NOMO-1 (cell line): Measurements from ENCODE around the gene RAPGEF4.
"Not testable (repeated sequence)": the region's sequence is repeated elsewhere in the genome, so short reads cannot be mapped to it uniquely, and the experiment has no call there.

Experiments used
- DNase-seq, 2 experiments: peaks; one replicate each; lab custom pipeline; 2025; ENCODE audit not compliant: unreplicated experiment in 2 of 2; lab: John Stamatoyannopoulos, UW

Gene RAPGEF4

DNA sequence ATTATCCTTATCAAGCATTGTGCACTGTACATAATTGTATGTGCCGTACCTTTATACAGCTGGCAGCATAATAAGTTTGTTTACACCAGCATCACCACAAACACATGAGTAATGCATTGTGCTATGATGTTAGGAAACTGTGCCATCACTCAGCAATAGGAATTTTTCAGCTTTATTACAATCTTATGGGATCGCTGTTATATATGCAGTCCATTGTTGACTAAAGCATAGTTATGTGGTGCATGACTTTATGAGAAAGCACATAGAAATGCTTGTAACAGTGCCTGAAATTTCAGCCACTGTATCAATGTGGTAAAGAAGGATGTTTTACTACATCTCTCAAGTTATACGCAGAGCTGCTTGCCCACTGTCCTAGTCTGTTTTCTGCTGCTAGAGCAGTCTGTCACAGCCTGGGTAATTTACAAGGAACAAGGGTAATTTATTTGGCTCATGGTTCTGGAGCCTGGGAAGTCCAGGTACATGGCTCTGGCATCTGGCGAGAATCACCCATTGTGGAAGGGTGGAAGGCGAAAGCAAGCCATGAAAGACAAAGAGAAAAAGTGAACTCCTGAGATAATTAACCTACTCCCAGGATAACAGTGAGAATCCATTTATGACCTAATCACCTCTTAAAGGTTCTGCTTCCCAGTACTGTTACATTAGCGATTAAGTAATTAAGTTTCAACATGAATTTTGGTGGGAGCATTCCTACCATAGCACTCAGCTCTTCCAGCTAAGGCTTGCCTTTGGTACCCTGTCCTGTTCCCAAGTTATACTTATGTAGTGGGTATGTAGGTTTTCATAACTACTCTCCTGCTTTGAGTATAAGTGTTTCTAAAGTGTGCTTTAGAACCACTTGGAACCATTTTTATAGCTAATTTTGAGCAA is 344.6 kb downstream of the RAPGEF4 start:
- no peak for DNase-seq

DNA sequence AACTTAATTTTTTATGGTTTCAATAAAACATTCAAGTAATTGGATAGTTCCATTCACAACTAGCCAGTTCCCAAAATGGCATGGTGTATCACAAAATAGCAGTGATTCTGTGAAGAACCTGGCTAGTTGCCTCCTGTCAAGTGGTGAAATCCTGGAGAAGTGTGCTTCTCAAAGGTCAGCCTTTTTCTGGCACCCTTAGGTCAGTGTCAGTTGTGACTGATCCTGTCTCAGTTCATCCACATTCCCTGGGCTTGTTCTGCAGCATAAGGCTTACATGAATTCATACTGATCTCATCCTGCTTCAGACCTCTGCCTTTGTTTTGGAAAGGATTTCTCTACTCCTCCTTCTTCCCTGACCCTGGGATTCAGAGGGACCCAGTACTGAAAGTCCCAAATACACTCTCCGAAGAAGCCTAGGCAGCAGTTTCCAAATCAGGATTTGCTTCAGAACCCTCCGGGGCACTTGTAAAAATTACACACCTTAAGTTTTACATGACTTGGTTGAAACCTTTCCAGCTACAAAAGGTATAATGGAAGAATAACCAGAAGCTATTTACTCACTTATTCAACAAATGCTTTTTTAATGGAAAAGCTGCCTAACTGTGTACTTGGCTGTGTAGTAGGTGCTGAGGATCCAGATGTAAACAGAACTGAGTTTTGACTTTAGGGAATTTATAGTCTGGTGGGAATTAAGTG is 351.0 kb downstream of the RAPGEF4 start:
- DNase-seq: no peak

DNA sequence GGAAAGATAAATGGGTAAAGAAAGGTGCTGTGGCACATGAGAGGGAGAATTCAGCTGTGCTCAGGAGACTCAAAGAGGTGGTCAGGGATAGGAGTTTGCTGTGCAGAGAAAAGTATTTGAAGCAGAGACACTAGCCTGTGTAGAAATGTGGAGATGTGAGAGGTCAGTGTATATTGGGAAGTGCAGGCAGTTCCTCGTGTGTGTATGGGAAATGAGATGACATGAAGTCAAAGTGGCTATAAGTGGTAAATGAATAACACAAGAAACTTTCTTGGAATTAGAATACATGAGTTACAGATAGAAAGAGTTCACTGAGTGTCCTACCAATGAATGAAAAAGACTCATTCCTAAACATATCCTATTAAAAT is 351.6 kb downstream of the RAPGEF4 start:
- no peak for DNase-seq

DNA sequence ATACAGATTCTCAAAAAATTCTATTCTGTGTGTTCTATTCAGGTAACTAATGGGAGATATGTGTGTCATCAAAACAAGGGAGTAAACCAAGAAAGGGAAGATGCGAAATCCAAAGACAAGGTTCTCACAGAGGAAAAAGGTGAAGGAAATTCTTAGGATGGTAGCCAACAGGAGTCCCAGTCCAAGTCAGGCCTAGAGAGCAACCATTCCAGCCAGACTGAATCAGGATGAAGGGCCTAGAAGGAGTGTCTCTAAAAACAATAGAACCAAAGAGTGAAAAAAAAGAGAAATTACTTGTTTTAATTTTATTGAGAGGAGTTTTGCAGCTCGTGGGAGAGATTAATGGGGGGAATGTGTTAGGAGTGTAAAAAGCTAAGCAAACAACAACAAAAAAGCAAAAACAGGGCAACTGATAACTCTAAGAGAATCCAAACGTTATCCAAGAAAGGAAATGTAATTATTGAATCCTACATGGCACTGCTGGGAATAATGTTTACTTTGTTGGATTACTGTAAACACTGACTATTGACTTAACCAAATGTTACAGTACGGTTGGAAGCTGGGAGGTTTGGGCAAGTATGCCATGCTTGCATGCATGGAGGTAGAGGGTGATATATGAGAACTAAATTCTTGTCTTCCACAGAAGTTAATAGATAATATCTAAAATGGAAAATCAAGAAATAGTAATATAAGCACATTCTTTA is 352.3 kb downstream of the RAPGEF4 start:
- DNase-seq: no peak

DNA sequence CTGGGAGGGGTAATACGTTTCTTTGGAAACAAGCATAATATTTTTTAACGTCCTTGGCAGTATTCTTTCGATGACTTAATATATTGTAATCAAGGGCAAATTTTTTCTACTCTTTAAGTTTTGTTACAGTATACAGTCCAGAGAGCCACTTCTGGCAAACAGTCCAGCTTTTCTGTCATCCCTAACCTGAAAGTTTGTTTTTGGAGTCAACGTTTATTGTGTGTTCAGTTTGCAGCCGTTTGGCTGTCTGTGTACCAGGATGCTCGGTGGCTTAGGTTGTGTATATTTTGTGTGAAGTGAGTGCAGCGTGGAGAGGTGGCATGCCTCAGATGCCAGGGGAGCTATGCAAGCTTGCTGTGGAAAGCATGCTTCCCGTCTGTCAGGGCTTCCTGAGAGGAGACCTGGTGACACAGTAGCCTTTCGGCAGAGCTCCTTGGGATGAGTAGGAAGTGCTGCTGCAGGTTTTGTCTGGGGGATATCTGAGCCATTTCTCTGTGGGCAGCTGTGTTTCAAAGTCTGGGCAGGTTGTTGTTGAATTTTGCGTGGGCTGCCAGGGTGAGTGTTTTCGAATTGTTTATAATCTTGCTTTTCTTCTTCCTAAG is 354.7 kb downstream of the RAPGEF4 start:
- DNase-seq: no peak

DNA sequence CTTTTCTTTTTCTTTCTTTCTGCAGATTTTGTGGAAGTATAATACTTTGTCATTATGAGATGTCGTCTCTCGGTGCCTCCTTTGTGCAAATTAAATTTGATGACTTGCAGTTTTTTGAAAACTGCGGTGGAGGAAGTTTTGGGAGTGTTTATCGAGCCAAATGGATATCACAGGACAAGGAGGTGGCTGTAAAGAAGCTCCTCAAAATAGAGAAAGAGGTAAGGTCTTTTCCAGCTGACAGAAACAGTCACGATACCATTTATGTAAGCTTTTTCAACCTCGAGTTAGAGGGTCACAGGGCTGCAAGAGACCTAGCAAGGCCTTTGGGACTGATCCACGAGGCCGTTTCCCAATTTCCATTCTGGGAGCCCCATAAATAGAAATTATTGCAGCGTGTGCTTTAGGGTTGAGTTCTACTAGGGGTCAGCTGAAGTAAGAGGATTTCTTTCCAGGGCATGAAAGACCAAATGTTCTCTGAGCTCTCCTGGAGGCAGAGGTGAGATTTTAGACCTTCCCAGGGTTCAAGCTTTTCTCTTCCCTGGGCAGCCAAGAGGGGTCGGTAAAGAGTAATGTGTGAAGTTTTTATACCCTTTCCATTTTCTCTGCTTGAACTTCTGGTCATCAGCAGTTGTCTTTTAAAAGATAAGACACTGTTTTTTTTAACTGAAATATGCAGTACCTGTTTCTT is 355.5 kb downstream of the RAPGEF4 start:
- no peak for DNase-seq

DNA sequence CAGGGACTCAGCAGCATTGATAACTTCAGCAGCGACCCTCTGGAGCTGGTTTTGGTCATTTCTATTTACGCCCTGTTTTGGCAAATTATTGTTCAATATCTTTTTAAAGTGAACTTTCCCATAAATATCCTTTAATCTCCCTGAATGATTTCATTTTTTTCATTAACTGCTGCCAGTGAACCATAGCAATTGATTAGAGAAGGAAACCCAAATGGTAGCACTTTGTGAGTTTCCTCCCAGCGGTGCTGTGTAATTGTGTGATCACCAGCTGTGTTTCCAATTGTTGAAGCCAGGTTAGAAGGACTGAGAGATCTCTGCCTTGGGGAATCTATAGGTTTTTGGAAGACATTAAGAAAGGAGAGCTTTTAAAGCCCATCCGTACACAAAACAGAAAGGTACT is 356.3 kb downstream of the RAPGEF4 start:
- DNase-seq: no peak

DNA sequence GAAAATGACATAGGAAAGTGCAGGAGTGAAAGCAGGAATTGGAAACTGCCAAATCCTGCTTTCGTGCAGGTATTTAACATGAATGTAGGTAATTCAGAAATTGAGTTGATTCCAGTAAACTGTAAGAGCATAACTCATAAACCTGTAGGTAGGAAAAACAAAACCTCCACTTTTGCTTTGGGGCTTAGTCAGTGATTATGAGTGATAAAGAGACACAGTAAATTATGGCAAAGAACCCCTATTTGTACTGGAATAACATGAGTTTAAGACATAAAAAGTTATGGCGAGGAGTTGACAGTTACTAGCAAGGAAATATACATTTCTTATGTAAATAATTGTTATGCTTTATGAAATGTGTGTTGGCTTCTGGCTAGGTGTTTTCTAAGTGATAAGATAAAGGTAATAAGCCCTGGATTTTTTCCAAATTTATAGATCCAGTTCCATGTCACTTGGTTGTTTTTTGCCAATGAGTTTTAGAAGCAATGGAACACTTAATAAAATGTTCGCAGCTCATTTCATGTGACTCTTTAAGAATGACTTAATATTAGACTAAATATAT is 357.3 kb downstream of the RAPGEF4 start:
- no peak for DNase-seq

DNA sequence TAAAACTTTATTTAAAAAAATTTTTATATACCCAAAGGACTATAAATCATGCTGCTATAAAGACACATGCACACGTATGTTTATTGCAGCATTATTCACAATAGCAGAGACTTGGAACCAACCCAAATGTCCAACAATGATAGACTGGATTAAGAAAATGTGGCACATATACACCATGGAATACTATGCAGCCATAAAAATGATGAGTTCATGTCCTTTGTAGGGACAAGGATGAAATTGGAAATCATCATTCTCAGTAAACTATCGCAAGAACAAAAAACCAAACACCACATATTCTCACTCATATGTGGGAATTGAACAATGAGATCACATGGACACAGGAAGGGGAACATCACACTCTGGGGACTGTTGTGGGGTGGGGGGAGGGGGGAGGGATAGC is 358.0 kb downstream of the RAPGEF4 start:
- DNase-seq: not testable (repeated sequence)

DNA sequence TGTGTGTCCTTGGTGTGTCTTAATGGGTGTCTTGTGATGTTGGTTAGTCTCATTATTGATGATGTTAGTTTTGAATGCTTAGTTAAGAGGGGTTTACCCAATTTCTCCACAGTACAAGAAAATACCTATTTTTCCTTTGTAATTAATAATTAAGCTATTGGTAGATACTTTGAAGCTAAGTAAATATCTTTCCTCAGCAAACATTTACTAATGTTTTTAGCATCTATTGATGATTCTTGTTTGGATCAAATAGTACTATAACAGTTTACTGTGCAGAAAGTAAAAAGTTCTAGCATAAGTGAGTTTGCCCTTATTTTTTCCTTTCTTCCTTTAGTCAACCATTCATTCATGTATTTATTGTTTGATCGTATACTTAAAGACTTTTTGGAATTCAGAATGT is 359.1 kb downstream of the RAPGEF4 start:
- DNase-seq: no peak

DNA sequence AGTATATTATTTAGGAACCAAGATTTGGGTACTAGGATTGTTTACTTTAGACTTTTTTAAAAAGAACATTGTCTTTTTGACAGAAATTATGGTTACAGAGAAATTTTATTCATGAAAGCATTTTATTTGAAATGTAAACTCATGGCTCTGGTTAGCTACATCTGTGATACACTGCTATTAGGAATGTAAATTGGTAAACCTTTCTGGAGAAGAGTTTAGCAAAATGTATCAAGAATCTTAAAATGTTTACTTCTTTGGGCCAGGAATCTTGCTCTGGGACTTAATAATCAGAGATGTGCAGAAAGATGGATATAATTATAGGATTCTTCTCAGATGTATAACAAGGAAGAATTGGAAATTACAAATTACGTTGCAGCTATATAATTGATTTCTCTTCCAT is 359.7 kb downstream of the RAPGEF4 start:
- no peak for DNase-seq

DNA sequence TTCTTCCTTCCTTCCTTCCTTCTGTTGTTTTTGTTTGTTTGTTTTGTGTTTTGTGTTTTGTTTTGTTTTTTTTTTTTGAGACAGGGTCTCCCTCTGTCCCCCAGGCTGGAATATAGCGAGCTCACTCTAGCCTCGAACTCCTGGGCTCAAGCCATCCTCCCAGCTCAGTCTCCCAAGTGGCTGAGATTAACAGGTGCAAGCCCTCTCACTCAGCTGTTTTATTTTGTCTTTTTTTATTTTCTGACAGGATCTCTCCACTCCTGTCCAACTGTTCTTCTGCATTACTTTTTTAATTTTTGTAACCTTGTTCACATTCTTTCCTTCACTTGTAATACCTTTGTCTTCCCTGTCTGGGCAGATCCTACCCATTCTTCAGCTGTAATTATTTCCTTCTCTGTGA is 363.6 kb downstream of the RAPGEF4 start:
- no peak for DNase-seq

DNA sequence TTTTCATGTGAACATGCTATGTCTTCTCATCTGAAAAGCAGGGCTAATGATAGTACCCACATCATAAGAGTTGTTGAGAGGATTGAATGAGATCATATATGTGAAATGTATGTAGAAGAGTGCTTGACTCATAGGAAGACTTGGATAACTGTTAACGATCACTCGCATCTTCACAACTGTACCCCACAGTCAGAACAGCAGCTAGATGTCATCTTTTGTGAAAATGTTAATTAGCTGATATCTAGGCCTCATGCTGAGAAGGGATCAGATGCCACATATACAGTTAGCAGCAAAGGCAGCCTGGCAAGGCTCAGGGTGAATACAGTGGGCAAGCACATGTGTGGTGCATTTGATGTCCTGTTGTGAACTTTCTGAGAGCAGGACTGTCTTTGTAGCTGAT is 364.2 kb downstream of the RAPGEF4 start:
- DNase-seq: no peak

DNA sequence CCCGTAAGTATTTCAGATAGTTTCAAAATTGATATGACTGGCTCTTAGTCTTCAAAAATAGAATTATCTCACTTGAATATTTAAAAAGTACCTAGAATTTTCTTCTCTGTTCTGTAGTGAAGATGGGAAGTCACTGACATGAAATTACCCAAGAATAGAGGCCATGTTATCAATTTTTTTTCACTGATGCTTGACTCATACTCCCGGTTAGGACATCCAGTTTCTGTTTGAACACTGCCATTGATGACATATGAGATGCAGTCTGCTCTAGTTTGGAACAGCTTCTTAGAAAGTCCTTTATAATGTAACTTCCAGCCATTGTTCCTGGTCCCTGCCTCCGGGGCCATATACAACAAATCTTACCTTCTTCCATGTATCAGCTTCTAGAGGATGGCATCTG is 366.0 kb downstream of the RAPGEF4 start:
- DNase-seq: peak in 1 of 2 experiments; percentile 47
